SK-N-SH (cell line): ENCODE results near the gene DCAF16.

Experiments
- CTCF ChIP-seq: fragments of 200-600 bp; sonication (generic); IDR thresholded peaks from 2 replicates; pipeline ENCODE4 v1.6.1; 2017; ENCODE audit warnings: antibody characterized with exemption, mild to moderate bottlenecking, moderate library complexity
- ELF1 ChIP-seq: IDR thresholded peaks from 2 replicates; pipeline ENCODE4 v1.4.0; 2012
- EP300 ChIP-seq, 2 experiments: IDR thresholded peaks; 2 replicates each; pipeline versions ENCODE4 v1.4.0 to v1.6.1; 2012; ENCODE audit warnings: borderline replicate concordance in 1 of 2, low read depth in 1 of 2, low read length in 1 of 2
- EZH2phosphoT487 ChIP-seq: fragments of 200-600 bp; sonication (generic); IDR thresholded peaks from 2 replicates; pipeline ENCODE4 v1.6.1; 2017; ENCODE audit warnings: low read depth, mixed run types, mild to moderate bottlenecking, antibody characterized with exemption, moderate library complexity, borderline replicate concordance
- FOSL2 ChIP-seq: IDR thresholded peaks from 2 replicates; pipeline ENCODE4 v1.4.0; 2012; ENCODE audit warnings: low read depth, mild to moderate bottlenecking, moderate library complexity, borderline replicate concordance
- JUND ChIP-seq: IDR thresholded peaks from 2 replicates; pipeline ENCODE4 v1.4.0; 2012
- MAX ChIP-seq: IDR thresholded peaks from 2 replicates; pipeline ENCODE4 v1.4.0; 2012; ENCODE audit warnings: low read depth
- MXI1 ChIP-seq: IDR thresholded peaks from 2 replicates; pipeline ENCODE4 v1.6.1; 2012; ENCODE audit warnings: mild to moderate bottlenecking, low read depth, low read length, improper control_type of control experiment
- RAD21 ChIP-seq: IDR thresholded peaks from 2 replicates; pipeline ENCODE4 v1.6.1; 2012; ENCODE audit warnings: mild to moderate bottlenecking, low read length
- REST ChIP-seq: IDR thresholded peaks from 2 replicates; pipeline ENCODE4 v1.6.1; 2012; ENCODE audit warnings: mild to moderate bottlenecking, low read depth, low read length, moderate library complexity
- SIN3A ChIP-seq: IDR thresholded peaks from 2 replicates; pipeline ENCODE4 v1.6.1; 2012; ENCODE audit warnings: low read depth, mild to moderate bottlenecking, low read length, moderate library complexity, borderline replicate concordance
- USF2 ChIP-seq: fragments of 150-350 bp; IDR thresholded peaks from 2 replicates; pipeline ENCODE4 v1.6.1; 2017; ENCODE audit warnings: antibody characterized with exemption, low read length, low read depth, borderline replicate concordance
- YY1 ChIP-seq: IDR thresholded peaks from 2 replicates; pipeline ENCODE4 v1.4.0; 2012; ENCODE audit warnings: low read depth, mild to moderate bottlenecking

- no peak for TF ChIP-seq CTCF
- no peak for TF ChIP-seq EP300 (IDR thresholded peaks at IDR 0.05; ENCODE audit: borderline replicate concordance in 1 of 2, low read depth in 1 of 2, low read length in 1 of 2)
- TF ChIP-seq MAX: no peak
- no peak for TF ChIP-seq REST
- TF ChIP-seq FOSL2: no peak
- no peak for TF ChIP-seq YY1
- no peak for TF ChIP-seq MXI1
- TF ChIP-seq ELF1: no peak
- no peak for TF ChIP-seq EZH2phosphoT487
- no peak for TF ChIP-seq USF2
- TF ChIP-seq RAD21: no peak
- no peak for TF ChIP-seq SIN3A
- TF ChIP-seq JUND: no peak
These were observed 35.7 kb upstream of the DCAF16 start for GRCh38 chr4:17846266-17846665.
